SK-N-SH (cell line): ENCODE data around the gene ZNF213.

Source experiments
- CTCF ChIP-seq: fragments of 200-600 bp; sonication (generic); IDR thresholded peaks from 2 replicates; pipeline ENCODE4 v1.6.1; 2017; ENCODE audit warnings: antibody characterized with exemption, mild to moderate bottlenecking, moderate library complexity
- EZH2phosphoT487 ChIP-seq: fragments of 200-600 bp; sonication (generic); IDR thresholded peaks from 2 replicates; pipeline ENCODE4 v1.6.1; 2017; ENCODE audit warnings: low read depth, mixed run types, mild to moderate bottlenecking, antibody characterized with exemption, moderate library complexity, borderline replicate concordance
- NFIC ChIP-seq: IDR thresholded peaks from 2 replicates; pipeline ENCODE4 v1.4.0; 2012; ENCODE audit warnings: borderline replicate concordance
- NRF1 ChIP-seq: IDR thresholded peaks from 2 replicates; pipeline ENCODE4 v1.6.1; 2012; ENCODE audit warnings: low read depth, mild to moderate bottlenecking, low read length
- SMC3 ChIP-seq: IDR thresholded peaks from 2 replicates; pipeline ENCODE4 v1.6.1; 2012; ENCODE audit warnings: low read depth, low read length, improper control_type of control experiment

GRCh38 chr16:3188925-3189825 lies 54.3 kb downstream of the ZNF213 start:
- TF ChIP-seq CTCF = no peak
- no peak for TF ChIP-seq EZH2phosphoT487
- TF ChIP-seq SMC3 = no peak
- TF ChIP-seq NFIC = no peak
- TF ChIP-seq NRF1 = no peak
